Nucleus accumbens (tissue), 56 donors: ENCODE results near the gene FABP7.

Experiments used
- DNase-seq, 56 donors: peaks; one replicate each; lab custom pipeline; 2025; lab: John Stamatoyannopoulos, UW

FABP7 gene

GRCh38 chr6:122791310-122791679 is 11.8 kb downstream of the FABP7 start:
- DNase-seq = no peak

GRCh38 chr6:122792766-122793165 is 13.2 kb downstream of the FABP7 start:
- no peak for DNase-seq

- DNase-seq = no peak
These were observed 18.0 kb downstream of the FABP7 start for GRCh38 chr6:122797537-122797936.

- DNase-seq = peak in 22 of 56 donors; percentile 6 to 58 (median 28)
These were observed 18.7 kb downstream of the FABP7 start for GRCh38 chr6:122798099-122798641.

- DNase-seq = no peak
These were observed 19.7 kb downstream of the FABP7 start for GRCh38 chr6:122799140-122799745.

GRCh38 chr6:122799916-122800686 is 20.6 kb downstream of the FABP7 start:
- no peak for DNase-seq

GRCh38 chr6:122800906-122801305 is 21.4 kb downstream of the FABP7 start:
- no peak for DNase-seq

GRCh38 chr6:122801397-122801796 is 21.9 kb downstream of the FABP7 start:
- no peak for DNase-seq

GRCh38 chr6:122803171-122803661 is 23.7 kb downstream of the FABP7 start:
- DNase-seq = no peak

GRCh38 chr6:122804962-122805485 is 25.5 kb downstream of the FABP7 start:
- no peak for DNase-seq

GRCh38 chr6:122806291-122806690 is 26.8 kb downstream of the FABP7 start:
- no peak for DNase-seq

GRCh38 chr6:122808121-122808885 is 28.8 kb downstream of the FABP7 start:
- no peak for DNase-seq

- no peak for DNase-seq
These were observed 29.5 kb downstream of the FABP7 start for GRCh38 chr6:122809001-122809400.

GRCh38 chr6:122809691-122810090 is 30.2 kb downstream of the FABP7 start:
- no peak for DNase-seq

- no peak for DNase-seq
These were observed 30.7 kb downstream of the FABP7 start for GRCh38 chr6:122810189-122810588.

- no peak for DNase-seq
These were observed 37.8 kb downstream of the FABP7 start for GRCh38 chr6:122817358-122817757.

- DNase-seq = no peak
These were observed 38.2 kb downstream of the FABP7 start for GRCh38 chr6:122817766-122818165.

GRCh38 chr6:122818866-122819265 is 39.4 kb downstream of the FABP7 start:
- DNase-seq = no peak

GRCh38 chr6:122821095-122821494 is 41.6 kb downstream of the FABP7 start:
- DNase-seq = no peak

GRCh38 chr6:122825163-122825562 is 45.6 kb downstream of the FABP7 start:
- no peak for DNase-seq

- no peak for DNase-seq
These were observed 49.9 kb downstream of the FABP7 start for GRCh38 chr6:122829456-122829855.
